GM12874 (cell line): ENCODE results near the gene ZNF280B.

Experiments used
- TF ChIP-seq, protein P1 (sequence below): IDR thresholded peaks from 2 replicates; pipeline ENCODE4 v1.5.1; 2011; ENCODE audit warnings: low read depth, mild to moderate bottlenecking, control low read depth, low read length, moderate library complexity; ENCODE audit not compliant: insufficient read depth

Gene ZNF280B

DNA sequence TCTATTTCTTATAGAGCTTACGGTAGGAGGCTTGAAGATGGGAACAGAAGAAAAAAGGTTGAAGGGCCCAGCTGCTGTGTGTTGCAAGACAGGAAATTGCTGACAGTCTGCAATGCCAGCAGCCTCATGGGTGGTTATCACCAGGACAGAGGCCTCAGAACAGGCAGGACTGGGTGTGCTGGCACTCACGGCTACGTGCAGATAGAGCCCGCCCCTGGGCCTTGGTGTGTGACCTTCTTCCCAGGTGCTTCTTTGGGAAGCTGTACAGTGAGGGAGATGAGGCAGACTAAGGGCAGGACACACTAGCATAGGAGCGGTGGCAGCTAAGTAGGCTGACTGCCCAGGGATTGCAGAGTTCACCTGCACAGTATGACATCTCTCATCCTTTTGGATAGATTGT lies 37.9 kb upstream of the ZNF280B start:
- TF ChIP-seq, protein P1, sequence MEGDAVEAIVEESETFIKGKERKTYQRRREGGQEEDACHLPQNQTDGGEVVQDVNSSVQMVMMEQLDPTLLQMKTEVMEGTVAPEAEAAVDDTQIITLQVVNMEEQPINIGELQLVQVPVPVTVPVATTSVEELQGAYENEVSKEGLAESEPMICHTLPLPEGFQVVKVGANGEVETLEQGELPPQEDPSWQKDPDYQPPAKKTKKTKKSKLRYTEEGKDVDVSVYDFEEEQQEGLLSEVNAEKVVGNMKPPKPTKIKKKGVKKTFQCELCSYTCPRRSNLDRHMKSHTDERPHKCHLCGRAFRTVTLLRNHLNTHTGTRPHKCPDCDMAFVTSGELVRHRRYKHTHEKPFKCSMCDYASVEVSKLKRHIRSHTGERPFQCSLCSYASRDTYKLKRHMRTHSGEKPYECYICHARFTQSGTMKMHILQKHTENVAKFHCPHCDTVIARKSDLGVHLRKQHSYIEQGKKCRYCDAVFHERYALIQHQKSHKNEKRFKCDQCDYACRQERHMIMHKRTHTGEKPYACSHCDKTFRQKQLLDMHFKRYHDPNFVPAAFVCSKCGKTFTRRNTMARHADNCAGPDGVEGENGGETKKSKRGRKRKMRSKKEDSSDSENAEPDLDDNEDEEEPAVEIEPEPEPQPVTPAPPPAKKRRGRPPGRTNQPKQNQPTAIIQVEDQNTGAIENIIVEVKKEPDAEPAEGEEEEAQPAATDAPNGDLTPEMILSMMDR, result no peak

DNA sequence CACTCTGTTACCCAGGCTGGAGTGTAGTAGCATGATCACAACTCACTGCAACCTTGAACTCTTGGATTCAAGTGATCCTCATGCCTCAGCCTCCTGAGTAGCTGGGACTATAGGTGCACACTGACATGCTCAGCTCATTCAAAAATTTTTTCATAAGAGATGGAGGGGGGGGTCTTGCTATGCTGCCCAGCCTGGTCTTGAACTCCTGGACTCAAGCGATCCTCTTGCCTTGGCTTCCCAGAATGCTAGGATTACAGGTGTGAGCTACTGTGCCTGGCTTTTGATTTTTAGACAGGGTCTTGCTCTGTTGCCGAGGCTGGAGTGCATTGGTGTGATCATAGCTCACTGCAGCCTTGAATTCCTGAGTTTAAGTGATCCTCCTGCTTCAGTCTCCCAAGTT lies 36.5 kb upstream of the ZNF280B start:
- TF ChIP-seq, protein P1, result no peak

DNA sequence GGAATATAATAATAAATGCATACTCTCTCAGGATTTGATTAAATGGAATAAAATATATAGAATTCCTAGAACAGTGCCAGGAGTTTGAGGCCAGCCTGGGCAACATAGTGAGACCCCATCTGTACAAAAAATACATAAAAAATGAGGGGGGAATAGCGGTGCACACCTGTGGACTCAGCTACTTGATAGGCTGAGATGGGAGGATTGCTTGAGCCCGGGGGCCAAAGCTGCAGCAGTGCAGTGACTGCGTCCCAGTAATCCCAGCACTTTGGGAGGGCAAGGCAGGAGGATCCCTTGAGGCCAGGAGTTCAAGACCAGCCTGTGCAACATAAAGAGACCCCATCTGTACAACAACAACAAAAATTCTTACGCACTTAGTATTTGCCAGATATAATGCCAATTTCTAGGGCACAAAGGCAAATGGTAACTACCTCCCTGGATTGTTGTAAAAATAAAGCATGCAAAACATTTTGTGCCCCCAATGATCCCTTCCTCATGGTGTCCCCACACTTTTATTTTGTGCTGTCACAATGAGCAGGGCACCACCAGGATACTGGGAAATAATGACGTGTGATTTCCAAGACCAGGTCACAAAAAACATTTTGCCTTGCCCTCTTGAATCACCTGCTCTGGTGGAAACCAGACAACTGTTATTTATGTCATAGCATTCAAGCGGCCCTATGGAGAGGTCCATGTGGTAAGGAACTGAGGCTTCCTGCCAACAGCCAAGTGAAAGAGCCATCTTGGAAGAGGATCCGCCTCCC lies 29.9 kb upstream of the ZNF280B start:
- TF ChIP-seq, protein P1, result no peak

DNA sequence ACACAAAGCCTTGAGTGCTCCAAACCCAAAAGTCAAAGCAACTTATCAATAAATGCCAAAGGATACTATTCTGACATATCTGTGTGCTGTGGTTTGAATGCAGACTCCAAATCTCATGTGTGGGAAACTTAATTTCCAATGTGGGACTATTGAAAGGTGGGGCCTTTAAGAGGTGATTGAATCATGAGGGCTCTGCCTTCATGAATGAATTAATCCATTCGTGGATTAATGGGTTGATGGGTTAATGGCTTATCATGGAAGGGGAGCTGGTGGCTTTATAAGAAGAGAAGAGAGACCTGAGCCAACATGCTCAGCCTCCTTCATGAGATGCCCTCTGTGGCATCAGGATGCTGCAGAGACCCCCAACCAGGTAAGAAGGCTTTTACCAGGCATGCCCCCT lies 28.4 kb upstream of the ZNF280B start:
- TF ChIP-seq, protein P1, result no peak

DNA sequence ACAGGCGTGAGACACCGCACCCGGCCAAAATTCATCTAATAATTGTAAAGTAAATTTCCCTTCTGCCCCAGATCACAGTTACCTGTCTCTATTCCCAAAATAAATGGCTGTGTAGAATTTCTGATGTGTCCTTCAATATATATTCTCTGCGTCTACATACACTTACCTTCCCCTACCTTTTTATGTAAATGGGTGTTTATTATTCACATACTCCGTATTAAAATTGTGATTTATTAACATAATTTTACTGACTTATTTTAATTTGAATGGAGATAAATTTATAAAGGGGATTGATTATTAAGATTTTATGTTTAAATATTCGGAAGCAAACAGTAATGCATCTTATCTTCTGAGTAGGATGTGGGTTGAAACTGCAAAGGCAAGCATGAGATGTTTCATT lies 28.0 kb upstream of the ZNF280B start:
- TF ChIP-seq, protein P1, result no peak

DNA sequence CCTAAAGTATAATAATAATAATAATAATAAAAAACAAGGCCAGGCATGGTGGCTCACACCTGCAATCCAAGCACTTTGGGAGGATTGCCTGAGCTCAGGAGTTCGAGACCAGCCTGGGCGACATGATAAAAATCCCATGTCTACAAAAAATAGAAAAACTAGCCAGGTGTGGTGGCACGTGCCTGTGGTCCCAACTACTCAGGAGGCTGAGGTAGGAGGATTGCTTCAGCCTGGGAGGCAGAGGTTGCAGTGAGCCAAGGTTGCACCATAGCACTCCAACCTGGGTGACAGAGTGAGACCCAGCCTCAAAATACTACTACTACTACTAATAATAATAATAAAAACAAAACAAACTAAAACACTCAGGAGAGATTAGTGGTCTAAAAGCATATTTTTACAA lies 27.1 kb upstream of the ZNF280B start:
- TF ChIP-seq, protein P1, result no peak

DNA sequence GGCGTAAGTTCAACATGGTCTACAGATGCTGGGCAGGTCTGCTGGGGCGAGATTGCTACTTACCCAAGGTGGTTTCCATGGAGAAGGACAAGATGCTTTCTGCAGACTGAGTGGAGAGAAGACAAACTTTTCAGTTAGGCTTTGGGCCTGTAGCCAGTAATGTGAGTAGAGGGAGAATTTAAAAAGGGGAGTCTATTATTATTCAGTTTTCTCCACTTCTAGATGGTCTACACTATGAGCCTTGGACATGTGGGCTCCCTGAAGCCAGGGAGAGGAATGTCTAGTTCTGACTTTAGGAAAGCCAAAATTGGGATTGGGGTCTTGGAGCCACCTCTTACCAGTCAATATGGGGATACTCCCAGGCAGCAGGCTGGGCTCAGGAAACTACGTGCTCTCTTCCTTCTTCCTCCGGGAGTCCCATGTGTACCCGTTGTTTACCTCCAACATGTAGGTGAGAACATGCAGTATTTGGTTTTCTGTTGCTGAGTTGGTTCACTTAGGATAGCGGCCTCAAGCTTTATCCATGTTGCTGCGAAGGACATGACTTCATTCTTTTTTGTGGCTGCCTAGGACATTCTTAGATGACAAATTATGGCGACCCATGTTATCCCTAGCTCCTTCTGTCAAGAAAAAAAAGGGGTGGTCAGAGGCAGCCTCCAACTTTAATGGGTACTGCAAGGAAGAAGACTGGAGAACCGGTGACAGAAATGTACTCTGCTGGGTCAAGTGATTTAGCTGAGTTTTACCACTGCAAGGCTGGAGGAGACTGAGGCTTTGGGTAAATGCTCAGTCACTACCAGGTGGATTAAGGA lies 26.3 kb upstream of the ZNF280B start:
- TF ChIP-seq, protein P1, result no peak
